Ascending aorta (tissue), 2 donors: ENCODE data around the gene CTBP1. TPM values are rescaled to one million over a fixed set of nuclear protein-coding genes. Genes with fewer than 3 reads are reported as not detected.

Source experiments
- DNase-seq, 2 donors: peaks; one replicate each; pipeline ENCODE4 v3.0.0-alpha.2; 2019; ENCODE audit warnings: low spot score in 2 of 2
- H3K27ac ChIP-seq, 2 donors: fragments of 200-600 bp; sonication (generic); one replicate each; pipeline ENCODE4 v1.5.1; 2016 to 2017; ENCODE audit warnings: mild to moderate bottlenecking in 1 of 2
- H3K27me3 ChIP-seq: fragments of 200-600 bp; sonication (generic); one replicate; pipeline ENCODE4 v1.5.1; 2017
- H3K36me3 ChIP-seq, 2 donors: fragments of 200-600 bp; sonication (generic); one replicate each; pipeline ENCODE4 v1.5.1; 2016
- H3K4me1 ChIP-seq, 2 donors: fragments of 200-600 bp; sonication (generic); one replicate each; pipeline ENCODE4 v1.5.1; 2016 to 2017; ENCODE audit warnings: mild to moderate bottlenecking in 1 of 2
- H3K4me3 ChIP-seq, 2 donors: fragments of 200-600 bp; sonication (generic); one replicate each; pipeline ENCODE4 v1.5.1; 2016 to 2017; ENCODE audit warnings: mild to moderate bottlenecking in 1 of 2
- H3K9me3 ChIP-seq, 2 donors: fragments of 200-600 bp; sonication (generic); one replicate each; pipeline ENCODE4 v1.5.1; 2016
- CTCF ChIP-seq, 3 experiments: fragments of 200-600 bp in 2 of 3; fragments of 450-650 bp in 1 of 3; sonication (generic) in 2 of 3; IDR thresholded peaks; one replicate each; pipeline ENCODE4 v1.5.1; 2016 to 2019; ENCODE audit warnings: antibody characterized with exemption in 3 of 3, mild to moderate bottlenecking in 1 of 3, moderate library complexity in 1 of 3
- intact Hi-C: fragments of 100-400 bp; cut with DNase I; formaldehyde crosslinking; loops from one replicate; pipeline ENCODE4 v1.15.1; 2023
- total RNA-seq: library from RNA; depleted of rRNA; stranded (reverse); fragments of >200 nt; gene quantifications from one replicate; pipeline ENCODE4 v1.1.0, GENCODE V29; 2016

Gene CTBP1
- total RNA-seq, 1 donor from 2014 or later: 273 TPM

- no peak for TF ChIP-seq CTCF (IDR thresholded peaks at IDR 0.05)
- H3K27me3 ChIP-seq: no peaks in the 10 kb centered on the region
- DNase-seq: no peak
- no peaks in the 10 kb centered on the region for H3K9me3 ChIP-seq
- no peak overlapping the region for H3K4me3 ChIP-seq
- H3K4me1 ChIP-seq: no peaks in the 10 kb centered on the region
- no peak overlapping the region for H3K27ac ChIP-seq
- H3K36me3 ChIP-seq: peaks cover 56 to 74% of the 10 kb centered on the region in 2 donors
- intact Hi-C loops: no loop called here
Measured at GRCh38 chr4:1218634-1219565, 30.0 kb downstream of the CTBP1 start.

- Histone ChIP-seq H3K27me3 (no peaks in the 10 kb centered on the region), H3K9me3 (no peaks in the 10 kb centered on the region), H3K36me3 (peaks cover 62 to 77% of the 10 kb centered on the region in 2 donors), H3K27ac (no peak overlapping the region), H3K4me1 (no peaks in the 10 kb centered on the region), H3K4me3 (no peak overlapping the region)
- DNase-seq: no peak
- no peak for TF ChIP-seq CTCF (IDR thresholded peaks at IDR 0.05)
- intact Hi-C loops: no loop called here
Measured at GRCh38 chr4:1217366-1217765, 31.6 kb downstream of the CTBP1 start.

GRCh38 chr4:1216869-1217294 lies 32.0 kb downstream of the CTBP1 start:
- Histone ChIP-seq H3K4me3 (no peak overlapping the region), H3K9me3 (no peaks in the 10 kb centered on the region), H3K27ac (no peak overlapping the region), H3K36me3 (peaks cover 61 to 75% of the 10 kb centered on the region in 2 donors), H3K4me1 (peaks cover 0 to 3% of the 10 kb centered on the region in 2 donors), H3K27me3 (no peaks in the 10 kb centered on the region)
- DNase-seq: no peak
- intact Hi-C loops: no loop called here
- TF ChIP-seq CTCF (IDR thresholded peaks at IDR 0.05): no peak

GRCh38 chr4:1216076-1216614 lies 32.8 kb downstream of the CTBP1 start:
- intact Hi-C loops: no loop called here
- TF ChIP-seq CTCF (IDR thresholded peaks at IDR 0.05): no peak
- Histone ChIP-seq H3K27me3 (no peaks in the 10 kb centered on the region), H3K4me1 (peaks cover 4 to 5% of the 10 kb centered on the region in 2 donors), H3K9me3 (no peaks in the 10 kb centered on the region), H3K4me3 (no peak overlapping the region), H3K27ac (no peak overlapping the region), H3K36me3 (peaks cover 54 to 74% of the 10 kb centered on the region in 2 donors)
- no peak for DNase-seq

GRCh38 chr4:1215141-1216075 lies 33.5 kb downstream of the CTBP1 start:
- no peaks in the 10 kb centered on the region for H3K27me3 ChIP-seq
- intact Hi-C loops: no loop called here
- no peak for TF ChIP-seq CTCF (IDR thresholded peaks at IDR 0.05)
- H3K27ac ChIP-seq: no peak overlapping the region
- peaks cover 50 to 69% of the 10 kb centered on the region in 2 donors for H3K36me3 ChIP-seq
- no peak for DNase-seq
- no peak overlapping the region for H3K4me3 ChIP-seq
- H3K9me3 ChIP-seq: no peaks in the 10 kb centered on the region
- peaks cover 11 to 12% of the 10 kb centered on the region in 2 donors for H3K4me1 ChIP-seq
